ENCODE measurements around the gene ZNF282. TPM values are rescaled to one million over a fixed set of nuclear protein-coding genes. Genes with fewer than 3 reads are reported as not detected.

ZNF282 gene
- total and polyA plus RNA-seq, 9 of the 15 experiments (the other 6 are each of a cell fraction or from before 2014, with no cell fraction given): 0.76 to 58.6 (median 17.4) TPM

DNA sequence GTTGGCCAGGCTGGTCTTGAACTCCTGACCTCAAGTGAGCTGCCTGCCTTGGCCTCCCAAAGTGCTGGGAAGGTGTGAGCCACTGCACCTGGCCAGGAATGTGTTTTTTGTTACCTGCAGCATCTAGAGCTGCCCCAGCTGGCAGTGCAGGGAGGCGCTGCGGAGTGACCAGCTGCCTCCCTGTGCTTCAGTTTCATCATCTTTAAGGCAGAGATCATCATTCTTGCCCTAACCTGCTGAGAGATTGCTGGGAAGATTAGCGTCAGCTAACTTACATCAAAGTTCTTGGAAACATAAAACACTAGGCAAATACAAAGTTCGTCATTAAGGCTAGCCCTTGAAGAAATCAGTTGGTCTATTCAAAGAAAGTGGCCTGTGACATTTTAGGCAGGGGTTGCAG is 2.3 kb downstream of the ZNF282 start:
- H3K79me2 ChIP-seq (ENCODE audit: control insufficient read depth, insufficient read depth, low read length): peaks cover 53% of the 10 kb centered on the region
- CTCF ChIA-PET (ENCODE audit: low intra/inter-chr PET ratio): no interaction called here
- no peak for FAIRE-seq
- TF ChIP-seq NFE2 (IDR thresholded peaks at IDR 0.05; ENCODE audit: low read depth) (no peak), GTF2A2 (tag; IDR thresholded peaks at IDR 0.05) (no peak), PPARD (CRISPR knock-in tag; IDR thresholded peaks at IDR 0.05) (no peak), RAD21 (CRISPR knock-in tag; conservative IDR thresholded peaks at IDR 0.05 in 1 of 2, IDR thresholded peaks at IDR 0.05 in 1 of 2) (no peak), KAT7 (CRISPR knock-in tag; IDR thresholded peaks at IDR 0.05; ENCODE audit: borderline replicate concordance) (no peak), GATAD2A (IDR thresholded peaks at IDR 0.05) (no peak), KDM5B (IDR thresholded peaks at IDR 0.05; ENCODE audit: insufficient replicate concordance, low read depth, low read length) (no peak), CREBBP (IDR thresholded peaks at IDR 0.05; ENCODE audit: low read depth, low read length) (no peak), CEBPG (CRISPR knock-in tag; IDR thresholded peaks at IDR 0.05) (peak; percentile 64; the same call in 1 of the 2 replicates), CEBPG (tag; conservative IDR thresholded peaks at IDR 0.05 in 1 of 2, IDR thresholded peaks at IDR 0.05 in 1 of 2) (no peak)
- TF ChIP-seq, protein P1, sequence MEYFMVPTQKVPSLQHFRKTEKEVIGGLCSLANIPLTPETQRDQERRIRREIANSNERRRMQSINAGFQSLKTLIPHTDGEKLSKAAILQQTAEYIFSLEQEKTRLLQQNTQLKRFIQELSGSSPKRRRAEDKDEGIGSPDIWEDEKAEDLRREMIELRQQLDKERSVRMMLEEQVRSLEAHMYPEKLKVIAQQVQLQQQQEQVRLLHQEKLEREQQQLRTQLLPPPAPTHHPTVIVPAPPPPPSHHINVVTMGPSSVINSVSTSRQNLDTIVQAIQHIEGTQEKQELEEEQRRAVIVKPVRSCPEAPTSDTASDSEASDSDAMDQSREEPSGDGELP (CRISPR knock-in tag; IDR thresholded peaks at IDR 0.05; ENCODE audit: borderline replicate concordance): peak; percentile 23; the same call in 1 of the 2 replicates
- TF ChIP-seq, protein P2, sequence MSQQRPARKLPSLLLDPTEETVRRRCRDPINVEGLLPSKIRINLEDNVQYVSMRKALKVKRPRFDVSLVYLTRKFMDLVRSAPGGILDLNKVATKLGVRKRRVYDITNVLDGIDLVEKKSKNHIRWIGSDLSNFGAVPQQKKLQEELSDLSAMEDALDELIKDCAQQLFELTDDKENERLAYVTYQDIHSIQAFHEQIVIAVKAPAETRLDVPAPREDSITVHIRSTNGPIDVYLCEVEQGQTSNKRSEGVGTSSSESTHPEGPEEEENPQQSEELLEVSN (IDR thresholded peaks at IDR 0.05; ENCODE audit: borderline replicate concordance in 1 of 2, extremely low read depth in 1 of 2, insufficient read depth in 1 of 2, insufficient read length in 1 of 2, low read depth in 1 of 2, low read length in 1 of 2, poor library complexity in 1 of 2, severe bottlenecking in 1 of 2): no peak
- TF ChIP-seq, protein P3, sequence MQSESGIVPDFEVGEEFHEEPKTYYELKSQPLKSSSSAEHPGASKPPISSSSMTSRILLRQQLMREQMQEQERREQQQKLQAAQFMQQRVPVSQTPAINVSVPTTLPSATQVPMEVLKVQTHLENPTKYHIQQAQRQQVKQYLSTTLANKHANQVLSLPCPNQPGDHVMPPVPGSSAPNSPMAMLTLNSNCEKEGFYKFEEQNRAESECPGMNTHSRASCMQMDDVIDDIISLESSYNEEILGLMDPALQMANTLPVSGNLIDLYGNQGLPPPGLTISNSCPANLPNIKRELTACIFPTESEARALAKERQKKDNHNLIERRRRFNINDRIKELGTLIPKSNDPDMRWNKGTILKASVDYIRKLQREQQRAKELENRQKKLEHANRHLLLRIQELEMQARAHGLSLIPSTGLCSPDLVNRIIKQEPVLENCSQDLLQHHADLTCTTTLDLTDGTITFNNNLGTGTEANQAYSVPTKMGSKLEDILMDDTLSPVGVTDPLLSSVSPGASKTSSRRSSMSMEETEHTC (IDR thresholded peaks at IDR 0.05): no peak
- TF ChIP-seq, protein P4, sequence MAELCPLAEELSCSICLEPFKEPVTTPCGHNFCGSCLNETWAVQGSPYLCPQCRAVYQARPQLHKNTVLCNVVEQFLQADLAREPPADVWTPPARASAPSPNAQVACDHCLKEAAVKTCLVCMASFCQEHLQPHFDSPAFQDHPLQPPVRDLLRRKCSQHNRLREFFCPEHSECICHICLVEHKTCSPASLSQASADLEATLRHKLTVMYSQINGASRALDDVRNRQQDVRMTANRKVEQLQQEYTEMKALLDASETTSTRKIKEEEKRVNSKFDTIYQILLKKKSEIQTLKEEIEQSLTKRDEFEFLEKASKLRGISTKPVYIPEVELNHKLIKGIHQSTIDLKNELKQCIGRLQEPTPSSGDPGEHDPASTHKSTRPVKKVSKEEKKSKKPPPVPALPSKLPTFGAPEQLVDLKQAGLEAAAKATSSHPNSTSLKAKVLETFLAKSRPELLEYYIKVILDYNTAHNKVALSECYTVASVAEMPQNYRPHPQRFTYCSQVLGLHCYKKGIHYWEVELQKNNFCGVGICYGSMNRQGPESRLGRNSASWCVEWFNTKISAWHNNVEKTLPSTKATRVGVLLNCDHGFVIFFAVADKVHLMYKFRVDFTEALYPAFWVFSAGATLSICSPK (IDR thresholded peaks at IDR 0.05; ENCODE audit: borderline replicate concordance): no peak

More for the DNA sequence above, 2.3 kb downstream of the ZNF282 start:
- DNase-seq (ENCODE audit: extremely low read depth in 1 of 4, low spot score in 3 of 4) (no peak), ATAC-seq (no peak)
- Histone ChIP-seq H3K36me3 (ENCODE audit: control insufficient read depth, insufficient read depth, low read length) (peaks cover 54% of the 10 kb centered on the region), H2AFZ (ENCODE audit: low read depth, low read length) (no peak overlapping the region), H3K27ac (ENCODE audit: extremely low read depth, low read depth, low read length) (no peak overlapping the region), H3K4me1 (replicated peaks in 1 of 2; ENCODE audit: control insufficient read depth in 2 of 2, insufficient read depth in 2 of 2, low read length in 2 of 2) (peaks cover 10 to 31% of the 10 kb centered on the region in 2 experiments; a peak in 4 of 5 replicates), H3K9me1 (ENCODE audit: control insufficient read depth, insufficient read depth, low read length) (no peaks in the 10 kb centered on the region), H3K9ac (ENCODE audit: insufficient read depth in 1 of 2, low read depth in 2 of 2, low read length in 2 of 2) (peak overlapping the region in 1 of 2 experiments; percentile 15; a peak in 2 of 4 replicates), H3K4me2 (ENCODE audit: insufficient read depth, low read length) (no peak overlapping the region), H3K4me3 (no peak overlapping the region), H3K9me3 (replicated peaks; ENCODE audit: control insufficient read depth, insufficient read depth, low read depth, low read length) (no peaks in the 10 kb centered on the region), H3K27me3 (ENCODE audit: control insufficient read depth in 2 of 2, insufficient read depth in 2 of 2, low read length in 2 of 2) (no peaks in the 10 kb centered on the region), H4K20me1 (replicated peaks; ENCODE audit: control insufficient read depth, insufficient read depth, low read length) (peaks cover 6% of the 10 kb centered on the region; the same call in 1 of the 2 replicates)
- 61% methylated on average over 4 of the region's 4 CpGs for WGBS (ENCODE audit: insufficient coverage, low coverage, missing lambda C conversion rate)
- BruUV-seq (replicated peaks): no TSS peak
- POLR2A ChIA-PET: interaction anchor here (0.6 to 2.7 kb wide), 5 partner anchors 8 to 1797 kb away, joined by 3 to 18 read pairs (median 3); no protein-coding TSS in a partner anchor
- intact Hi-C loops (cut with micrococcal nuclease) (loop anchor here (5.0 kb wide), 4 partner anchors 70 to 300 kb away; partner anchors contain the start of genes ZNF425, ZNF746 and ZNF786), in situ Hi-C loops (cut with MboI) (no loop called here)
